Neural progenitor cell (in vitro differentiated cells): ENCODE results near the gene NDUFB10. TPM values are rescaled to one million over a fixed set of nuclear protein-coding genes. Genes with fewer than 3 reads are reported as not detected.

Experiments
- DNase-seq: peaks from one replicate; pipeline ENCODE4 v3.0.0-alpha.2; 2016; ENCODE audit warnings: low spot score
- H2AFZ ChIP-seq: fragments of 200-600 bp; sonication (generic); replicated peaks from 2 replicates; pipeline ENCODE4 v1.6.1; 2016; ENCODE audit warnings: antibody characterized with exemption
- H3F3A ChIP-seq: fragments of 200-600 bp; sonication (generic); 2 replicates; pipeline ENCODE4 v1.6.1; 2016; ENCODE audit warnings: antibody characterized with exemption, low read depth
- H3K27ac ChIP-seq: fragments of 200-600 bp; sonication (generic); 2 replicates; pipeline ENCODE4 v1.5.1; 2016; ENCODE audit warnings: mild to moderate bottlenecking
- H3K27me3 ChIP-seq: fragments of 200-600 bp; sonication (generic); 2 replicates; pipeline ENCODE4 v1.6.1; 2016; ENCODE audit warnings: mild to moderate bottlenecking, moderate library complexity
- H3K36me3 ChIP-seq: fragments of 200-600 bp; sonication (generic); 2 replicates; pipeline ENCODE4 v1.5.1; 2016
- H3K4me1 ChIP-seq: fragments of 200-600 bp; sonication (generic); 2 replicates; pipeline ENCODE4 v1.6.1; 2016; ENCODE audit warnings: mixed run types
- H3K4me2 ChIP-seq: fragments of 200-600 bp; sonication (generic); 2 replicates; pipeline ENCODE4 v1.6.1; 2016
- H3K4me3 ChIP-seq: fragments of 200-600 bp; sonication (generic); 2 replicates; pipeline ENCODE4 v1.5.1; 2016
- H3K79me2 ChIP-seq: fragments of 200-600 bp; sonication (generic); 2 replicates; pipeline ENCODE4 v1.6.1; 2016; ENCODE audit warnings: low read depth
- H3K9ac ChIP-seq: fragments of 200-600 bp; sonication (generic); 2 replicates; pipeline ENCODE4 v1.6.1; 2016
- H3K9me3 ChIP-seq: fragments of 200-600 bp; sonication (generic); 2 replicates; pipeline ENCODE4 v1.5.1; 2016; ENCODE audit warnings: low read depth
- H4K20me1 ChIP-seq: fragments of 200-600 bp; sonication (generic); 2 replicates; pipeline ENCODE4 v1.6.1; 2016; ENCODE audit warnings: low read depth
- H3K27ac Mint-ChIP-seq: 3 replicates; pipeline ENCODE4 v1.8.0; 2021; ENCODE audit warnings: mixed read lengths
- H3K27me3 Mint-ChIP-seq: 2 replicates; pipeline ENCODE4 v1.8.0; 2022; ENCODE audit warnings: low read depth, mild to moderate bottlenecking, inconsistent platforms, moderate library complexity, mixed read lengths; ENCODE audit not compliant: insufficient read depth
- H3K36me3 Mint-ChIP-seq: 3 replicates; pipeline ENCODE4 v1.8.0; 2021; ENCODE audit warnings: mixed read lengths
- H3K4me1 Mint-ChIP-seq: 3 replicates; pipeline ENCODE4 v1.8.0; 2021; ENCODE audit warnings: mixed read lengths
- H3K4me3 Mint-ChIP-seq: 3 replicates; pipeline ENCODE4 v1.8.0; 2021; ENCODE audit warnings: mild to moderate bottlenecking, moderate library complexity, mixed read lengths
- H3K9me3 Mint-ChIP-seq: 3 replicates; pipeline ENCODE4 v1.8.0; 2020; ENCODE audit warnings: mixed read lengths
- CTCF ChIP-seq: fragments of 200-600 bp; sonication (generic); IDR thresholded peaks from 2 replicates; pipeline ENCODE4 v1.5.1; 2017; ENCODE audit warnings: antibody characterized with exemption, mild to moderate bottlenecking
- EZH2 ChIP-seq: fragments of 200-600 bp; sonication (generic); IDR thresholded peaks from 2 replicates; pipeline ENCODE4 v1.6.1; 2017; ENCODE audit warnings: antibody characterized with exemption, mild to moderate bottlenecking, moderate library complexity
- EZH2phosphoT487 ChIP-seq: fragments of 200-600 bp; sonication (generic); IDR thresholded peaks from 2 replicates; pipeline ENCODE4 v1.6.1; 2017; ENCODE audit warnings: antibody characterized with exemption
- total RNA-seq: library from RNA; depleted of rRNA; stranded (reverse); fragments of >200 nt; gene quantifications from 2 replicates; pipeline ENCODE4 v1.2.3, GENCODE V29; 2015; ENCODE audit warnings: low replicate concordance

Gene NDUFB10
- total RNA-seq, 1 donor from 2014 or later = 155 TPM

- Histone ChIP-seq H3K9me3 (no peaks in the 10 kb centered on the region), H3K4me2 (peak overlapping the region; percentile 24), H3K79me2 (no peaks in the 10 kb centered on the region), H3K27ac (no peak overlapping the region), H3K27me3 (peaks cover 58% of the 10 kb centered on the region), H2AFZ (no peak overlapping the region), H3F3A (peaks cover 58% of the 10 kb centered on the region), H3K4me1 (peaks cover 10% of the 10 kb centered on the region), H3K9ac (no peak overlapping the region), H4K20me1 (peaks cover 24% of the 10 kb centered on the region), H3K36me3 (no peaks in the 10 kb centered on the region), H3K4me3 (no peak overlapping the region)
- DNase-seq = peak; percentile 51
- TF ChIP-seq EZH2phosphoT487 (no peak), EZH2 (no peak), CTCF (no peak)
- H3K9me3 Mint-ChIP-seq = peaks cover 2% of the 10 kb centered on the region
- H3K27me3 Mint-ChIP-seq = peaks cover 27% of the 10 kb centered on the region
- no peak overlapping the region for H3K27ac Mint-ChIP-seq
- H3K4me3 Mint-ChIP-seq = no peak overlapping the region
- peaks cover 11% of the 10 kb centered on the region for H3K4me1 Mint-ChIP-seq
- H3K36me3 Mint-ChIP-seq = peaks cover 8% of the 10 kb centered on the region
These were observed 33.5 kb downstream of the NDUFB10 start for GRCh38 chr16:1992704-1993317.

- Mint-ChIP-seq H3K27me3 (peaks cover 22% of the 10 kb centered on the region), H3K4me3 (no peak overlapping the region), H3K27ac (no peak overlapping the region), H3K4me1 (peaks cover 8% of the 10 kb centered on the region), H3K36me3 (peaks cover 7% of the 10 kb centered on the region), H3K9me3 (peaks cover 2% of the 10 kb centered on the region)
- no peak overlapping the region for H3K27ac ChIP-seq
- no peak overlapping the region for H3K4me2 ChIP-seq
- H3K4me3 ChIP-seq = no peak overlapping the region
- no peak for DNase-seq
- TF ChIP-seq EZH2 (no peak), EZH2phosphoT487 (no peak), CTCF (no peak)
- H3K27me3 ChIP-seq = peaks cover 48% of the 10 kb centered on the region
- H3K9ac ChIP-seq = no peak overlapping the region
- H3K79me2 ChIP-seq = no peaks in the 10 kb centered on the region
- H3K4me1 ChIP-seq = peaks cover 10% of the 10 kb centered on the region
- no peaks in the 10 kb centered on the region for H3K9me3 ChIP-seq
- H2AFZ ChIP-seq = no peak overlapping the region
- peaks cover 22% of the 10 kb centered on the region for H4K20me1 ChIP-seq
- peaks cover 55% of the 10 kb centered on the region for H3F3A ChIP-seq
- no peaks in the 10 kb centered on the region for H3K36me3 ChIP-seq
These were observed 34.4 kb downstream of the NDUFB10 start for GRCh38 chr16:1993731-1994131.

GRCh38 chr16:1997494-1998359, 38.4 kb downstream of the NDUFB10 start:
- H3K36me3 Mint-ChIP-seq = peaks cover 9% of the 10 kb centered on the region
- Histone ChIP-seq H3K79me2 (no peaks in the 10 kb centered on the region), H3K27ac (no peak overlapping the region), H3K4me3 (no peak overlapping the region), H3F3A (peaks cover 24% of the 10 kb centered on the region), H3K36me3 (no peaks in the 10 kb centered on the region), H2AFZ (no peak overlapping the region), H3K9ac (no peak overlapping the region), H3K9me3 (no peaks in the 10 kb centered on the region), H3K27me3 (peaks cover 8% of the 10 kb centered on the region), H4K20me1 (peaks cover 6% of the 10 kb centered on the region), H3K4me2 (no peak overlapping the region), H3K4me1 (no peaks in the 10 kb centered on the region)
- no peak for DNase-seq
- H3K27me3 Mint-ChIP-seq = peaks cover 2% of the 10 kb centered on the region
- no peaks in the 10 kb centered on the region for H3K4me1 Mint-ChIP-seq
- H3K9me3 Mint-ChIP-seq = no peaks in the 10 kb centered on the region
- no peak for TF ChIP-seq EZH2phosphoT487
- TF ChIP-seq EZH2 = no peak
- TF ChIP-seq CTCF = no peak
- no peak overlapping the region for H3K4me3 Mint-ChIP-seq
- no peak overlapping the region for H3K27ac Mint-ChIP-seq
